Measurements from ENCODE around the gene CIBAR2.

GRCh38 chr16:85069171-85069570 is 43.1 kb downstream of the CIBAR2 start:
- TF ChIP-seq CTCF (IDR thresholded peaks at IDR 0.05 in 2 of 3, conservative IDR thresholded peaks at IDR 0.05 in 1 of 3; ENCODE audit: insufficient read depth in 2 of 3, low read depth in 1 of 3, low read length in 3 of 3) (no peak), KAT2B (IDR thresholded peaks at IDR 0.05; ENCODE audit: low read depth, low read length) (no peak), POLR2A (conservative IDR thresholded peaks at IDR 0.05) (no peak), NR3C1 (CRISPR knock-in tag; IDR thresholded peaks at IDR 0.05) (no peak), TBP (optimal IDR thresholded peaks at IDR 0.05; ENCODE audit: low read depth, low read length) (no peak)

All from K562 (cell line).